BE2C (cell line): ENCODE results near the gene TCL1A.

Experiments used
- DNase-seq: peaks from one replicate; pipeline ENCODE4 v3.0.0-alpha.2; 2020
- H3K27me3 ChIP-seq: fragments of 250-450 bp; sonication (Bioruptor Pico); 2 replicates; pipeline ENCODE4 v1.5.1; 2020; ENCODE audit warnings: mild to moderate bottlenecking
- H3K36me3 ChIP-seq: fragments of 250-450 bp; sonication (Bioruptor Pico); 2 replicates; pipeline ENCODE4 v1.5.1; 2020; ENCODE audit warnings: mild to moderate bottlenecking
- H3K4me1 ChIP-seq: fragments of 250-450 bp; sonication (Bioruptor Pico); 2 replicates; pipeline ENCODE4 v1.5.1; 2020
- H3K4me3 ChIP-seq: 2 replicates; pipeline ENCODE4 v1.5.1; 2011; ENCODE audit warnings: low read depth, low read length
- H3K9me3 ChIP-seq: fragments of 250-450 bp; sonication (Bioruptor Pico); 2 replicates; pipeline ENCODE4 v1.5.1; 2020
- CTCF ChIP-seq: IDR thresholded peaks from 2 replicates; pipeline ENCODE4 v1.5.1; 2012; ENCODE audit warnings: mild to moderate bottlenecking, low read depth, low read length

TCL1A gene

GRCh38 chr14:95711476-95712176, 2.3 kb downstream of the TCL1A start:
- Histone ChIP-seq H3K36me3 (no peaks in the 10 kb centered on the region), H3K9me3 (no peaks in the 10 kb centered on the region), H3K27me3 (peaks cover 17% of the 10 kb centered on the region), H3K4me3 (no peak overlapping the region), H3K4me1 (no peaks in the 10 kb centered on the region)
- no peak for TF ChIP-seq CTCF
- DNase-seq = no peak

- Histone ChIP-seq H3K36me3 (no peaks in the 10 kb centered on the region), H3K27me3 (peaks cover 20% of the 10 kb centered on the region), H3K4me1 (no peaks in the 10 kb centered on the region), H3K4me3 (no peak overlapping the region), H3K9me3 (no peaks in the 10 kb centered on the region)
- TF ChIP-seq CTCF = no peak
- DNase-seq = no peak
Observed at GRCh38 chr14:95710106-95710505, 3.8 kb downstream of the TCL1A start.

- H3K36me3 ChIP-seq = no peaks in the 10 kb centered on the region
- TF ChIP-seq CTCF = no peak
- DNase-seq = no peak
- peaks cover 28% of the 10 kb centered on the region for H3K27me3 ChIP-seq
- H3K4me3 ChIP-seq = no peak overlapping the region
- no peaks in the 10 kb centered on the region for H3K9me3 ChIP-seq
- H3K4me1 ChIP-seq = no peaks in the 10 kb centered on the region
Observed at GRCh38 chr14:95707327-95707726, 6.6 kb downstream of the TCL1A start.

GRCh38 chr14:95705518-95705917, 8.4 kb downstream of the TCL1A start:
- no peak overlapping the region for H3K4me3 ChIP-seq
- H3K4me1 ChIP-seq = no peaks in the 10 kb centered on the region
- no peaks in the 10 kb centered on the region for H3K9me3 ChIP-seq
- no peak for TF ChIP-seq CTCF
- H3K36me3 ChIP-seq = no peaks in the 10 kb centered on the region
- peaks cover 26% of the 10 kb centered on the region for H3K27me3 ChIP-seq
- no peak for DNase-seq

- no peak for DNase-seq
- no peaks in the 10 kb centered on the region for H3K9me3 ChIP-seq
- H3K4me3 ChIP-seq = no peak overlapping the region
- no peaks in the 10 kb centered on the region for H3K4me1 ChIP-seq
- H3K36me3 ChIP-seq = no peaks in the 10 kb centered on the region
- H3K27me3 ChIP-seq = peaks cover 18% of the 10 kb centered on the region
- TF ChIP-seq CTCF = no peak
Observed at GRCh38 chr14:95703805-95704204, 10.1 kb downstream of the TCL1A start.

- Histone ChIP-seq H3K36me3 (no peaks in the 10 kb centered on the region), H3K9me3 (no peaks in the 10 kb centered on the region), H3K4me1 (no peaks in the 10 kb centered on the region), H3K27me3 (peaks cover 18% of the 10 kb centered on the region), H3K4me3 (no peak overlapping the region)
- no peak for TF ChIP-seq CTCF
- no peak for DNase-seq
Observed at GRCh38 chr14:95703341-95703740, 10.6 kb downstream of the TCL1A start.
